Mucosa of rectum (tissue), 2 donors: ENCODE data around the gene LZTS2.
A peak's percentile ranks its signal among the peaks of the same experiment; 100 is the strongest.

ENCODE experiments used
- H3K27ac ChIP-seq, 2 donors: one replicate each; pipeline ENCODE4 v1.7.0; 2013; ENCODE audit warnings: inconsistent platforms in 2 of 2, low read depth in 2 of 2, low read length in 2 of 2
- H3K27me3 ChIP-seq, 2 donors: one replicate each; pipeline ENCODE4 v1.7.0; 2013; ENCODE audit warnings: low read length in 2 of 2; ENCODE audit not compliant: control insufficient read depth in 2 of 2, insufficient read depth in 2 of 2
- H3K36me3 ChIP-seq, 2 donors: one replicate each; pipeline ENCODE4 v1.7.0; 2013; ENCODE audit warnings: low read length in 2 of 2; ENCODE audit not compliant: control insufficient read depth in 2 of 2, insufficient read depth in 2 of 2
- H3K4me1 ChIP-seq, 2 donors: one replicate each; pipeline ENCODE4 v1.7.0; 2013; ENCODE audit warnings: low read length in 2 of 2, mild to moderate bottlenecking in 1 of 2; ENCODE audit not compliant: control insufficient read depth in 2 of 2, insufficient read depth in 2 of 2
- H3K4me3 ChIP-seq, 2 donors: one replicate each; pipeline ENCODE4 v1.7.0; 2013; ENCODE audit warnings: low read length in 2 of 2
- H3K9ac ChIP-seq, 2 donors: one replicate each; pipeline ENCODE4 v1.7.0; 2013; ENCODE audit warnings: low read length in 2 of 2, low read depth in 1 of 2, mild to moderate bottlenecking in 1 of 2
- H3K9me3 ChIP-seq, 2 donors: one replicate each; pipeline ENCODE4 v1.7.0; 2013; ENCODE audit warnings: low read length in 2 of 2; ENCODE audit not compliant: control insufficient read depth in 2 of 2
- donor health status: healthy.
- donor health status: Normal muscosa, but diverticular disease.

LZTS2 gene

DNA sequence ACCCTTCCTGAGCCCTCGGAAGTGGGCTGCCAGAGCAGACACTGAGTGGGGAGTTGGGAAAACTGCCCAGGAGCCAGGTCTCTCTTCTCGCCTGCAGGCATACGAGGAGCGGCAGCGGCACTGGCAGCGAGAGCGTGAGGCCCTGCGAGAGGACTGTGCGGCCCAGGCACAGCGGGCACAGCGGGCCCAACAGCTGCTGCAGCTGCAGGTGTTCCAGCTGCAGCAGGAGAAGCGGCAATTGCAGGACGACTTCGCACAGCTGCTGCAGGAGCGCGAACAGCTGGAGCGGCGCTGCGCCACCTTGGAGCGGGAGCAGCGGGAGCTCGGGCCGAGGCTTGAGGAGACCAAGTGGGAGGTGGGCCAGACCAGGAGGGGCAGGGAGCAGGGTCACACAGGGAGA lies 5.8 kb downstream of the LZTS2 start:
- peaks cover 16 to 31% of the 10 kb centered on the region in 2 donors for H3K36me3 ChIP-seq

DNA sequence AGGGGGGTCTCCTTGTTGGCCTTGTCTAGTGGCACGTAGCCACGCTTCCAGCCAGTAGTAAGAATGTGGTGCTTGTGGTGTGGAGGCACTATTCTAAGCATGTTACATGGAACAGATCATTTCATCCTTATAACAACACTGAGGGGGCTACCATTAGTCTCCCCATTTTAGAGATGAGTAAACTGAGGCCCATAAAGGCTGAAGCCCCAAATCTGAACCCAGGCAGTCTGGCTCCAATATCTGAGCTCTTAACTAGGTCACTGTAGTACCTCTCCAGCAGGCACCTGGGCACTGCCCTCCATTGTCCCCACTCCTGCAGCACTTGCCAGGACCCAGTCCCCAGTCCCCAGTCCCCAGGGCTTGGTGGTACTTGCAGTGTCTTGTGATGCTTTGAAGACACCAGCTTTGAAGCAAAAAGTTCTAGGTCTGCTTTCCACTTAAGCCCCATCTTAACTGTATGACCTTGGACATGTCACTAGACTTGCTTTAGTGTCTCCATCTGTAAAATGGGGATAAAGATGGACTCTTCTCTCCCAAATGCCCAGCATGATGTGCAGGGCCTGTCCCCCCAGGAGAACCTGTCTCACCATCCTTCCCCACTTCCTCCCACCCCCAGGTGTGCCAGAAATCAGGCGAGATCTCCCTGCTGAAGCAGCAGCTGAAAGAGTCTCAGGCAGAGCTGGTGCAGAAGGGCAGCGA lies 6.4 kb downstream of the LZTS2 start:
- Histone ChIP-seq H3K4me3 (no peak overlapping the region), H3K27me3 (no peaks in the 10 kb centered on the region), H3K9me3 (no peaks in the 10 kb centered on the region), H3K27ac (no peak overlapping the region), H3K4me1 (peaks cover 7 to 17% of the 10 kb centered on the region in 2 donors), H3K9ac (no peak overlapping the region), H3K36me3 (peaks cover 16 to 31% of the 10 kb centered on the region in 2 donors)

More for the DNA sequence above, 5.8 kb downstream of the LZTS2 start:
- no peaks in the 10 kb centered on the region for H3K27me3 ChIP-seq
- no peak overlapping the region for H3K9ac ChIP-seq
- no peak overlapping the region for H3K27ac ChIP-seq
- H3K9me3 ChIP-seq: no peaks in the 10 kb centered on the region
- peaks cover 10 to 22% of the 10 kb centered on the region in 2 donors for H3K4me1 ChIP-seq
- no peak overlapping the region for H3K4me3 ChIP-seq

DNA sequence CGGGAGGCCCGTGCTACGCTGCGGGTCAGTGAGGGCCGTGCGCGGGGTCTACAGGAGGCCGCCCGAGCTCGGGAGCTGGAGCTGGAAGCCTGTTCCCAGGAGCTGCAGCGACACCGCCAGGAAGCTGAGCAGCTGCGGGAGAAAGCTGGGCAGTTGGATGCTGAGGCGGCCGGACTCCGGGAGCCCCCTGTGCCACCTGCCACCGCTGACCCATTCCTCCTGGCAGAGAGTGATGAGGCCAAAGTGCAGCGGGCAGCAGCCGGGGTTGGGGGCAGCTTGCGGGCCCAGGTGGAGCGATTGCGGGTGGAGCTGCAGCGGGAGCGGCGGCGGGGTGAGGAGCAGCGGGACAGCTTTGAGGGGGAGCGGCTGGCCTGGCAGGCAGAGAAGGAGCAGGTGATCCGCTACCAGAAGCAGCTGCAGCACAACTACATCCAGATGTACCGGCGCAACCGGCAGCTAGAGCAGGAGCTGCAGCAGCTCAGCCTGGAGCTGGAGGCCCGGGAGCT lies 7.0 kb downstream of the LZTS2 start:
- H3K4me3 ChIP-seq: no peak overlapping the region
- peak overlapping the region in 1 of 2 donors; percentile 1 for H3K27ac ChIP-seq
- no peaks in the 10 kb centered on the region for H3K9me3 ChIP-seq
- H3K9ac ChIP-seq: no peak overlapping the region
- H3K4me1 ChIP-seq: peaks cover under 1 to 11% of the 10 kb centered on the region in 2 donors
- no peaks in the 10 kb centered on the region for H3K27me3 ChIP-seq
- peaks cover 16 to 31% of the 10 kb centered on the region in 2 donors for H3K36me3 ChIP-seq

DNA sequence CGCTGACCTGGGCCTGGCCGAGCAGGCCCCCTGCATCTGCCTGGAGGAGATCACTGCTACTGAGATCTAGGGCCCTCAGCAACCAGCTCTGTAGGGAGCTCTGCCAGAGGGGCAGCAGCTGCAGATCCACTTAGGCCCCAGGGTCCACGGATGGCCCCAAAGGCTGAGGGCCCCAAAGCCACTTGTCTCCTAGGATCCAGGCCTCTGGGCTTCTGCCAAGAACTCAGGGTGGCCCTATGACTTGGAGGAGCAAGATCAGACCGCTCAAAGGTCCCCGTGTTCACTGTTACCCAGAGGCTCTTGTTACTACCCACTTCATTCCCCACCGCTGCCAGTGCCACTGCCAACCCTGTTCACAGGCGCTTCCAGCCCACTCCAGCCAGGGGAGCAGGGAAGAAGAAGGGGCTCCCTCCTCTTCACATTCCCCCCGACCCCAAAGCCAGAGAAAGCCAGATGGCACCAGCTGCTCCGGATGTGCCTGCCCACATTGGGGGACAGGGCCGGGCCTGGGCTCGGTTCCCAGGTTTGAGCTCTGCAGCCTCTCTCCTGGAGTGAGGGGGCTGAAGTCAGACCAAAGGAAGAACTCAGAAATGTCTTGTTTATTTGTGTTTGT lies 7.6 kb downstream of the LZTS2 start:
- Histone ChIP-seq H3K4me1 (peaks cover 0 to 6% of the 10 kb centered on the region in 2 donors), H3K27ac (peak overlapping the region; percentile 1 to 32)

DNA sequence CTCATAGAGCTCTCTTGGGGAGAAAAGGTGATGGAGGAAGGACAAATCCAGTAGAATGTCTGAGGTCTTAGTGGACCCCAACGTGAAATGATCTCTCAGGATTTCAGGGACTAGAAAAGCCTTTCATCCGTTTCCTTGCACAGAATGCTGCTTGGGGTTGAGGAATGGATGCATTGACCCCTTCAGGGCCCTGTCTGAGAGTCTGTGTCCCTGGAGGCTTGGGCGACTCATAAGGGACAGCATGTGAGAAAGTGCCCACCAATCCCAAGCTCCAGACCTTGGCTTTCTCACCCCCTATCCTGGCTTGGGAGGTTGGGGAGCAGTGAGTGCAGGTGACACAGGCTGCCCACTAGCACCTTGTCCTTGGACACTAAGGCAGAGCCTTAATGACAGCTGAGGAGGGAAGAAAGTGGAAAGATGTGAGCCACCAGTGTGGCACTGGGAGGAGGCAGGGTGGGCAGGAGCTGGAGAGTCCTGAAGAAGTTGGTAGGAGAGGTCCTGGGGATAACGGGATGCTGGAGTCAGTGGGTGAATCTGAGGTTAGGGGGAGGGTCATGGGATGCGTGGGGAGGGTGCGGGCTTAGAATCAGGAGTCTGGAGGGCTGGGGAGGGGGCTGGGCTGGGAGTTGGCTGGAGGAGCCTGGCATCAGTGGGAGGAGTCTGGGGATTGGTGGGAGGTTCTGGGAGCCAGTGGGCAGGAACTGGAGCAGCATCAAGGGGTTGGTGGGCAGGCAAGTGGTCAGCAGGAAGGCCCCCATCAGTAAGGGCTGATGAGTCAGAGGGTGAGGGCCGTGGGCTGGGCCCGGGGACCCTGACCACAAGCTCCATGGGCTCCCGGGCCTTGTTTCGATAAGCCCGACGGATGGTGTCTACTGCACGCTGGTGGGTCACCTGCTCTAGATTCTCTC lies 8.6 kb downstream of the LZTS2 start:
- peaks cover 12 to 25% of the 10 kb centered on the region in 2 donors for H3K36me3 ChIP-seq
- H3K4me1 ChIP-seq: peaks cover 3 to 4% of the 10 kb centered on the region in 2 donors
- no peak overlapping the region for H3K9ac ChIP-seq

More for the DNA sequence above, 7.6 kb downstream of the LZTS2 start:
- Histone ChIP-seq H3K27me3 (no peaks in the 10 kb centered on the region), H3K4me3 (no peak overlapping the region), H3K9ac (no peak overlapping the region), H3K9me3 (no peaks in the 10 kb centered on the region), H3K36me3 (peaks cover 16 to 31% of the 10 kb centered on the region in 2 donors)

DNA sequence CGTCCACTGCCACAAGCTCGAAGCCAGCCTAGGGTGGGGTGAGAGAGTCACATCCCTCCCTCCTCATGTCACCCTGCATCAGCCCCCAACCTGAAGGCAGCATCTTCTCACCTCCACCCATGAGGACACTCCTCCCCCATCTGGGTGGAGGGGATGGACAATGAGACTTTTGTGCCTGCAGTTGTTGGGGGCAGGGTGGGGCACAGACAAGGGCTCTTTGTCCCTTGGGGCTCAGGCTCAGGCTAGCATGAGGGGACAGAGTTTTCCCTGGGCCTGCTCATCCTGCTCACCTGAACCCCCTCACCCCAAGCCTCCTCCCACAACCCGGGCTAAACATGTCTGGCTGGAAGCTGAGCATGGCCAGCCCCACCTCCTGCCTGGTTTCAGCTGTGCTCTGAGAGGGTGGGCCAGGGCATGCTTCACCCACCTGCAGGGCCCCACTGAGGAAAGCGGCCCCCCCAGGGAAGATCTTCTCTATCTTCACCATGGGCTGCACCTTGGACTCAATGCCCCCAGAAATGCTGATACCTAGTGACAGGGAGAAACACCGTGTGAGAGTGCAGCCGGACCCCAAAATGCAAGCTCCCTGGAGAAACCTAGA lies 9.3 kb downstream of the LZTS2 start:
- H3K9ac ChIP-seq: no peak overlapping the region
- H3K4me1 ChIP-seq: peaks cover 4% of the 10 kb centered on the region in 2 donors
- H3K27ac ChIP-seq: no peak overlapping the region
- H3K36me3 ChIP-seq: peaks cover 8 to 20% of the 10 kb centered on the region in 2 donors
- H3K9me3 ChIP-seq: no peaks in the 10 kb centered on the region
- no peak overlapping the region for H3K4me3 ChIP-seq
- no peaks in the 10 kb centered on the region for H3K27me3 ChIP-seq

More for the DNA sequence above, 8.6 kb downstream of the LZTS2 start:
- H3K9me3 ChIP-seq: no peaks in the 10 kb centered on the region
- H3K4me3 ChIP-seq: no peak overlapping the region
- peak overlapping the region in 1 of 2 donors; percentile 17 for H3K27ac ChIP-seq
- H3K27me3 ChIP-seq: no peaks in the 10 kb centered on the region

DNA sequence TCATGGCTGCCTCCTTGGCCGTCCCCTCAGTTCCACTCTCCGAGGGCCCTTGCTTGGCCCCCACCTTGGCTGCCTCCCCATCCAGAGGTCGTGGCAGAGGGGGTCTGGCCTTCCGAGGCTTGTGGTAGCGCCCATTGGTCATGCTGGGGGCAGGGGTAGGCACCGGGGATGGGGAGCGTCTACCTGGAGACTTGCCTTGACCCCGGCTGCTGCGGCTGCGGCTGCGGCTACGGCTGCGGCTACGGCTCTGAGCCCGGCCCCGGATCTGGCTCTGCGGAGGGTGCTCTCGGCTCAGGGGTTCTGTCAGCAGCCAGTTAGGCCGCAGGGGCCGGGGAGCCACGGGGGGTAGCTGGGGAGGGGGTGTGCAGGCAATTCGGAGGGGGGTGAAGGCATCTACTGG lies 10.7 kb downstream of the LZTS2 start:
- peaks cover 7 to 11% of the 10 kb centered on the region in 2 donors for H3K36me3 ChIP-seq
- H3K9ac ChIP-seq: no peak overlapping the region
- no peak overlapping the region for H3K4me3 ChIP-seq
- H3K4me1 ChIP-seq: peaks cover 4% of the 10 kb centered on the region in 2 donors
- no peak overlapping the region for H3K27ac ChIP-seq
- no peaks in the 10 kb centered on the region for H3K9me3 ChIP-seq
- H3K27me3 ChIP-seq: no peaks in the 10 kb centered on the region

DNA sequence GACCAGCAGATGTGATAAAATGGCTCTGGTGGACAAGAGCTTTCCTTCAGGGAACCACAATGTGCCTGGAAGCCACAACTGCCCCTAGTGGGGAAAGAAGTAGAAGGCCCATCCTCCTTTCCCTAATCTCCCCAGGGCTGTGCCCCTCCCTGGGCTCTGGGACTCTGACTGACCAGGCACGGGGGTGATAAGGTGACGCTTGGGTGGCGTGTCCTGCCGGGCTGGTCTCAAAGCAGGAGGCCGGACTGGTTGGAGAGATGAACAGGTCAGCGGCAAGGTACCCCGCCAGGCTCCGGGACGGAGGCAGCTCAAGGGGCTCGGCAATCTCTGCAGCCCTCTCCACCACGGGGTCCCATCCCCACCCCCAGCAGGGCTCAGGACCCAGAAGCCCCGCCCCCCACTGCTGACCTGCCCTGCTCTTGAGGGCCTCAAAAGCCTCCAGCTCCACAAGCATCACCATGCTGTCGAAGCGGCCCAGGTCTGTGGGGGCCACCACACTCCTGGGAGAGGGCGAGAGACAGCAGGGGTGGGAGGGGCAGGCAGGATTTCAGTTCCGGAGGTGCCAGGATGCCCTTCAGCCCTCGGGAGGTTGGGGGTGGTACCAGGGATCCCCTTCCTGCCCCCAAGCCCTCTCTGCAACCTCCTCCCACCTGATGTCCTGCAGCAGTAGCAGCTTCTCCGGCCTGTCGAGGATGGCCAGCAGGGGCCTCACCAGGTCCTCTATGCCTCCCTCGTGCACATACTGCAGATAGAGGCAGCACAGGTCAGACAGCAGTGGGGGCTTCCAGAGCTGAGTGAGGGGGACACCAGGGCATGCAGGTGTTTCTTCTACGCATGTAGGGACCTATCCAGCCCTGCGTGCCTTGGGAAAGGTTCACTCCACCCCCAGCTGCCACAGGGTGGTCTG lies 12.2 kb downstream of the LZTS2 start:
- Histone ChIP-seq H3K27ac (no peak overlapping the region), H3K27me3 (no peaks in the 10 kb centered on the region), H3K9ac (no peak overlapping the region), H3K36me3 (no peaks in the 10 kb centered on the region), H3K4me3 (no peak overlapping the region), H3K4me1 (peaks cover 4% of the 10 kb centered on the region in 2 donors), H3K9me3 (no peaks in the 10 kb centered on the region)
